ENCODE measurements around the gene CCDC12. TPM values are rescaled to one million over a fixed set of nuclear protein-coding genes. Genes with fewer than 3 reads are reported as not detected.

Gene CCDC12
- total and polyA plus RNA-seq, 9 of the 15 experiments (the other 6 are each of a cell fraction or from before 2014, with no cell fraction given): 8.9 to 201 (median 86.9) TPM

GRCh38 chr3:46987743-46988401 is 11.3 kb upstream of the CCDC12 start (continued):
- TF ChIP-seq, protein P1, sequence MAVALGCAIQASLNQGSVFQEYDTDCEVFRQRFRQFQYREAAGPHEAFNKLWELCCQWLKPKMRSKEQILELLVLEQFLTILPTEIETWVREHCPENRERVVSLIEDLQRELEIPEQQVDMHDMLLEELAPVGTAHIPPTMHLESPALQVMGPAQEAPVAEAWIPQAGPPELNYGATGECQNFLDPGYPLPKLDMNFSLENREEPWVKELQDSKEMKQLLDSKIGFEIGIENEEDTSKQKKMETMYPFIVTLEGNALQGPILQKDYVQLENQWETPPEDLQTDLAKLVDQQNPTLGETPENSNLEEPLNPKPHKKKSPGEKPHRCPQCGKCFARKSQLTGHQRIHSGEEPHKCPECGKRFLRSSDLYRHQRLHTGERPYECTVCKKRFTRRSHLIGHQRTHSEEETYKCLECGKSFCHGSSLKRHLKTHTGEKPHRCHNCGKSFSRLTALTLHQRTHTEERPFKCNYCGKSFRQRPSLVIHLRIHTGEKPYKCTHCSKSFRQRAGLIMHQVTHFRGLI (CRISPR knock-in tag; IDR thresholded peaks at IDR 0.05): 0 out of 2 replicates have a peak, but pooled peaks have one; percentile 8
- TF ChIP-seq SMAD4 (CRISPR knock-in tag; conservative IDR thresholded peaks at IDR 0.05) (peak; percentile 88), NFE2 (IDR thresholded peaks at IDR 0.05; ENCODE audit: low read depth) (peak; percentile 99), MTA3 (IDR thresholded peaks at IDR 0.05; ENCODE audit: borderline replicate concordance) (peak; percentile 88), ZNF785 (CRISPR knock-in tag; IDR thresholded peaks at IDR 0.05) (no peak), ZNF778 (CRISPR knock-in tag; IDR thresholded peaks at IDR 0.05) (no peak), NR4A1 (CRISPR knock-in tag; IDR thresholded peaks at IDR 0.05) (0 out of 2 replicates have a peak, but pooled peaks have one; percentile 60), NR4A1 (tag; IDR thresholded peaks at IDR 0.05) (peak; percentile 79; the same call in 1 of the 2 replicates), ZNF76 (CRISPR knock-in tag; IDR thresholded peaks at IDR 0.05; ENCODE audit: borderline replicate concordance) (peak; percentile 23; the same call in 1 of the 2 replicates), CLOCK (CRISPR knock-in tag; IDR thresholded peaks at IDR 0.05; ENCODE audit: borderline replicate concordance) (no peak), THRAP3 (IDR thresholded peaks at IDR 0.05; ENCODE audit: borderline replicate concordance) (peak; percentile 73; the same call in 1 of the 2 replicates), MNT (conservative IDR thresholded peaks at IDR 0.05) (peak; percentile 77 to 90), ZFX (CRISPR knock-in tag; IDR thresholded peaks at IDR 0.05) (peak; percentile 76), ZNF24 (IDR thresholded peaks at IDR 0.05) (0 out of 2 replicates have a peak, but pooled peaks have one; percentile 63), HMGN3 (IDR thresholded peaks at IDR 0.05; ENCODE audit: borderline replicate concordance, extremely low read depth, insufficient read length, low read depth, low read length) (peak; percentile 99), BACH1 (tag; IDR thresholded peaks at IDR 0.05) (peak; percentile 94), CHD2 (IDR thresholded peaks at IDR 0.05; ENCODE audit: low read depth, low read length) (peak; percentile 66)
- TF ChIP-seq, protein P2, sequence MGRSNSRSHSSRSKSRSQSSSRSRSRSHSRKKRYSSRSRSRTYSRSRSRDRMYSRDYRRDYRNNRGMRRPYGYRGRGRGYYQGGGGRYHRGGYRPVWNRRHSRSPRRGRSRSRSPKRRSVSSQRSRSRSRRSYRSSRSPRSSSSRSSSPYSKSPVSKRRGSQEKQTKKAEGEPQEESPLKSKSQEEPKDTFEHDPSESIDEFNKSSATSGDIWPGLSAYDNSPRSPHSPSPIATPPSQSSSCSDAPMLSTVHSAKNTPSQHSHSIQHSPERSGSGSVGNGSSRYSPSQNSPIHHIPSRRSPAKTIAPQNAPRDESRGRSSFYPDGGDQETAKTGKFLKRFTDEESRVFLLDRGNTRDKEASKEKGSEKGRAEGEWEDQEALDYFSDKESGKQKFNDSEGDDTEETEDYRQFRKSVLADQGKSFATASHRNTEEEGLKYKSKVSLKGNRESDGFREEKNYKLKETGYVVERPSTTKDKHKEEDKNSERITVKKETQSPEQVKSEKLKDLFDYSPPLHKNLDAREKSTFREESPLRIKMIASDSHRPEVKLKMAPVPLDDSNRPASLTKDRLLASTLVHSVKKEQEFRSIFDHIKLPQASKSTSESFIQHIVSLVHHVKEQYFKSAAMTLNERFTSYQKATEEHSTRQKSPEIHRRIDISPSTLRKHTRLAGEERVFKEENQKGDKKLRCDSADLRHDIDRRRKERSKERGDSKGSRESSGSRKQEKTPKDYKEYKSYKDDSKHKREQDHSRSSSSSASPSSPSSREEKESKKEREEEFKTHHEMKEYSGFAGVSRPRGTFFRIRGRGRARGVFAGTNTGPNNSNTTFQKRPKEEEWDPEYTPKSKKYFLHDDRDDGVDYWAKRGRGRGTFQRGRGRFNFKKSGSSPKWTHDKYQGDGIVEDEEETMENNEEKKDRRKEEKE (IDR thresholded peaks at IDR 0.05; ENCODE audit: borderline replicate concordance in 1 of 2, control insufficient read depth in 1 of 2, low read depth in 2 of 2, low read length in 1 of 2): 0 out of 4 replicates have a peak, but pooled peaks of 1 of the 2 experiments have one; percentile 73
